NCI-H2227 (cell line): ENCODE measurements around the gene TRPM1.

Source experiments
- DNase-seq: peaks from one replicate; lab custom pipeline; 2025; ENCODE audit not compliant: unreplicated experiment; lab: John Stamatoyannopoulos, UW

TRPM1 gene

DNA sequence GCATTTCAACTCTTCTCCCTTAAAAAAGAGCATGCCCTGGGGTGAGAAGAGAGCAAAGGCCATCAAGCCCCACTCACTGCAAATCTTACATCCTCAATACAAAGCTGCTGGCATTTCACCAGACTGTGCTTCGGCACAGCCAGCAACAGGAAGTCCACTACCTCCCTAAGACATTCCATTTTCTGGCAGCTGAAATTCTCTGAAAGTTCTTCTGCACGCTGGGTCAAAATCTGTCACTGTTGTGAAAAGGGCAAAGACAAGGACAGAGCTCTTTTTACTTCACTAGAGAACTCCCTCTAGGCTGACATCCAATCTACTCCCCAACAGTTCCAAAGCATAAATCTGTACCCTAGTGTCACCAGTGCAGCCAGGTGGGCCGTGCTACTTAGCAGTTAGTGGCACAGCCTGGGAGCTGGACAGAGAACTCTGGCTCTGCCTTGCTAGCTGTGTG lies 116.4 kb downstream of the TRPM1 start:
- no peak for DNase-seq

DNA sequence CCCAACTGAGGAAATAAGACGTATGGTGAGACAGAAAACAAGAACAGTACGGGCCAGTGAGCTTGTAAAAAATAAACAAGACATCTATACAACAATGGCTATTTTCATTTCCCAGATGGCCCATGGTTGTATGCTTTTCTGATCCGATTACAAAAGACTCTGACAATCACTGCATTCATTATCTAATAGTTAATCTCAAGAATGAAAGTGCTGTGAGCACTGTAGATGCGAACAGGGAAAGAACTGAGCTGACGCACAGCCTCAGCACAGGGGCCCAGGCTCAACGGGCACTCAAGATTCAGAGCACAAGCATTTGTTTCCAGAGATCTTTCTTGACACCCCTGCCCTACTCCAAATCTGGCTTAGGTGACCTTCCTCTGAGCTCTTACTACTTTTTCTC lies 117.0 kb downstream of the TRPM1 start:
- DNase-seq: no peak

DNA sequence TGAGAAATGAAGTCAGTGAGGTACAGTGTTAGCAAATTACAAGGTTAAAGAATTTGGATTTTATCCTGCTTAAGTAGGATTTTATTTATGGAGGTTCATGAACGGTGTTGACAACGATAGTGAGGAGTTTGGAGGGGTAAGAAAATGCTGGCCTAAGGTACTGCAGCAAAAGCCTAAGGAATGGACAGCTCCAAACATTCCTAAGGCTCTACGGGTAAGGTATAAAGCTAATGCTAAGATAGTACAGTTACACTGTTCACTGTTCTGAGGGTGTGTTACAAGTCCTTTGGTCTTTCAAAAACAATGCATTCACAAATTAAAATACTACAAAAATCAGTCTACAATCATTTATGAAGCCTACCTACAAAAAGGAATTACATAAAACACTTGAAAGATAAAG lies 117.4 kb downstream of the TRPM1 start:
- no peak for DNase-seq

- DNase-seq: no peak
Observed at GRCh38 chr15:30979457-30979856, 122.1 kb downstream of the TRPM1 start.

GRCh38 chr15:30978328-30978727 lies 123.2 kb downstream of the TRPM1 start:
- DNase-seq: no peak

DNA sequence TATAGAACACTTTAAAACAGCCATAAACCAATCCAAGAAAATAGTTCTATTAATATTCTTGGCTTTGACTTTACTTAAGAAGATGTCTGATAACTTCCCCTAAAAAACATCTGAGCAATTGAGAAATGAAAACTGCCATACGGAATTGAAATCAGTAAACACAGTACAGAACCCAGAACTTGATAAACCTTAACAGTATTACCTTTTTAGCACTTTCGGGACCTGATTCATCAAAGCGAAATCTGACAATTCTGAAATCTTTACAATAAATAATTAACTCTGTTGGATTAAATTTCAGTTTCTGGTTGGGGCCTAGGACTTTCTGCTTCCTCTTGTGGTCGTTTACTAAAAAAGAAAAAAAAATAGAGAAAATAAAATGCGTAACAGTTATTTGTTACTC lies 127.4 kb downstream of the TRPM1 start:
- no peak for DNase-seq

DNA sequence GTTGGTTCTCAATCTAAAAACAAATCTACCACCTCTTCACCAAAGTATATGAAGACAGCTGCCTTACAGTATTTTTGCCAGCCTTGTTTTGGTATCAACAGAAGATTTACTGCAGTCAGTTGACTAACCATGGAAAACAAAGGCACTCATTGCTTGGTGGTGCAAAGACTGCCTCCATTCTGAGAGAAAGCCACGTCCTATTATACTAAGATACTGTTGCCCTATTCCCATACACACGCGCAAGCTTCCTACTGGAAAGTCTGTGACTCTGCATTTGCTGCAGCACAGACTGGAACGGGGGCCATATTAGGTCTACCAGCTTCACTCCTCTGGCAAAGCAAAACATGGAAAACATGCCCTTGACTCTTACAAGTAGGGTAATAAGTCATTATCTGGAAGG lies 128.1 kb downstream of the TRPM1 start:
- DNase-seq: no peak

DNA sequence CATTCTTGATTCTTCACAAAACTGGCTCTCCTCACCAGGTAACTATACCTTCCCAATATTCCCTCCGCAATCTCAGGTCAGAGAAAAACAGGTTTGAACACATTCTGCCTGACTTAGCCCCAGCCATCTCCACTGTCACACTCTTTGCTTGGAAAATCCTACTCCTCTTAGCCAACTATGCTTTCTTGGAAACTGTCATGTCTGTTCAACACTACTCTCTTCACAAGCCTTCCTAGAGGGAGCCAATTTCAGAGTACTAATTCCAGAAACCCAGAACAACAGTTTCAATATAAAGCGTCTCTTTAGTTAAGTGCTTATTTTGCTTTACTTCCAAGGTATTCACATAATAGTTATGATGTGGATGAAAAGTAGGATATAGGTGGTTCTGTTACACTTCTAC lies 131.8 kb downstream of the TRPM1 start:
- no peak for DNase-seq

DNA sequence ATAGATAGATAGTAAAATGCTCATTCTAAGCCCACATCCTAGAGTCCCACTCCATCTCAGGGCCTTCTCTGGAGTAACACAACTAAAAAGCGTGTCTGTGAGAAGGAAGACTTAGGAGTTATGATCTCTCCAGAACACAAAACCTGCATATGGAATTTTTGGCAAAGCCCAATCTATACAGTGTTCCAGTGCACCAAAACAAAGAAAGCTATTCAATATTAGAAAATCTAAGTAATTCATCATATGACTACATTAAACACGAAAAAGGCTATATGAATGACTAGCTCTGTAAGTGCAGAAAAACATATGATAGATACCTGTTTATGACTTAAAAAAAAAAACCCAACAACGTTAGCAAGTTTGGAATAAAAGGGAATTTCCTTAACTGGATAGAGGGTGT lies 137.8 kb downstream of the TRPM1 start:
- no peak for DNase-seq

- no peak for DNase-seq
Observed at GRCh38 chr15:30962659-30963058, 138.9 kb downstream of the TRPM1 start.

- DNase-seq: no peak
Observed at GRCh38 chr15:30962079-30962478, 139.4 kb downstream of the TRPM1 start.

DNA sequence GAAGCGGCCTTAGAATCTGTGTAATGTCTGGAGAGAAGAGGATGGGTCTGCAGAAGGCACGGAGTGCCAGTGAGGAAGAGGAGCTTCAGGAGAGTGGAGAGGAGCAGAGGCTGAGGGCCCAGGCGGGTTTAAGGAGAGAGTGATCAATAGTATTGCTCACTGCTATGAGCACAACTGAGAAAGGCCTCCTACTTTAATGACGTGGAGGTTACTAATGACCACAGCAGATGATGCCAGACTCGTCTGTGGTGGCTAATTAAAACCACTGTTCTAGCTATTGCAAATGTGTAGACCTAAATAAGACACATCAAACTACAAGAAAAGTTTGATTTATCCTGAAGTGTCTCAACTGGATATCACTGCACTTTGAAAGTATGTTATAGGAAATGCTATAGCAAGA lies 143.3 kb downstream of the TRPM1 start:
- DNase-seq: no peak

GRCh38 chr15:30956216-30957124 lies 145.1 kb downstream of the TRPM1 start:
- no peak for DNase-seq

GRCh38 chr15:30954674-30955073 lies 146.9 kb downstream of the TRPM1 start:
- DNase-seq: no peak

- no peak for DNase-seq
Observed at GRCh38 chr15:30953731-30954378, 147.7 kb downstream of the TRPM1 start.

- DNase-seq: no peak
Observed at GRCh38 chr15:30953183-30953582, 148.3 kb downstream of the TRPM1 start.
